ENCODE results near the gene SH3BP2.

GRCh38 chr4:2805712-2806389 lies 13.0 kb downstream of the SH3BP2 start:
- no peak for TF ChIP-seq CTCF (conservative IDR thresholded peaks at IDR 0.05)
- TF ChIP-seq EZH2 (IDR thresholded peaks at IDR 0.05; ENCODE audit: low read depth): no peak

Measured in PC-9 (cell line).